ENCODE data around the gene PRPS1L1.

GRCh38 chr7:18019555-18019954, 8.1 kb downstream of the PRPS1L1 start:
- TF ChIP-seq CTCF (conservative IDR thresholded peaks at IDR 0.05; ENCODE audit: low read depth in 2 of 2) (no peak), EZH2 (IDR thresholded peaks at IDR 0.05; ENCODE audit: low read depth, unreplicated experiment) (no peak), POLR2AphosphoS5 (IDR thresholded peaks at IDR 0.05; ENCODE audit: low read depth) (no peak), EZH2phosphoT487 (IDR thresholded peaks at IDR 0.05; ENCODE audit: unreplicated experiment) (no peak), JUNB (IDR thresholded peaks at IDR 0.05; ENCODE audit: unreplicated experiment) (no peak), ETS1 (IDR thresholded peaks at IDR 0.05) (no peak), REST (IDR thresholded peaks at IDR 0.05; ENCODE audit: unreplicated experiment) (no peak), CREB1 (CRISPR knock-in tag; IDR thresholded peaks at IDR 0.05; ENCODE audit: low read depth) (no peak), ZNF331 (CRISPR knock-in tag; IDR thresholded peaks at IDR 0.05; ENCODE audit: low read depth) (no peak), STAT1 (IDR thresholded peaks at IDR 0.05; ENCODE audit: unreplicated experiment) (no peak)
